NCI-H146 treated with DMSO at 0.1 percent for 48 hours (cell line): ENCODE data around the gene CHSY3.

Source experiments
- DNase-seq: peaks from one replicate; lab custom pipeline; 2025; ENCODE audit not compliant: unreplicated experiment; lab: John Stamatoyannopoulos, UW

The CHSY3 gene

GRCh38 chr5:129945774-129946270, 41.6 kb downstream of the CHSY3 start:
- no peak for DNase-seq

GRCh38 chr5:129951039-129951438, 46.8 kb downstream of the CHSY3 start:
- no peak for DNase-seq

GRCh38 chr5:129958581-129958980, 54.3 kb downstream of the CHSY3 start:
- DNase-seq = no peak

- no peak for DNase-seq
These were observed 56.6 kb downstream of the CHSY3 start for GRCh38 chr5:129960831-129961230.

- DNase-seq = no peak
These were observed 58.2 kb downstream of the CHSY3 start for GRCh38 chr5:129962506-129962905.

GRCh38 chr5:129963359-129963758, 59.1 kb downstream of the CHSY3 start:
- no peak for DNase-seq

GRCh38 chr5:129966071-129966470, 61.8 kb downstream of the CHSY3 start:
- no peak for DNase-seq

- DNase-seq = no peak
These were observed 67.4 kb downstream of the CHSY3 start for GRCh38 chr5:129971714-129972113.

- DNase-seq = no peak
These were observed 68.3 kb downstream of the CHSY3 start for GRCh38 chr5:129972465-129973141.

- DNase-seq = no peak
These were observed 69.6 kb downstream of the CHSY3 start for GRCh38 chr5:129973716-129974426.

GRCh38 chr5:129977810-129978209, 73.5 kb downstream of the CHSY3 start:
- DNase-seq = no peak

- no peak for DNase-seq
These were observed 74.0 kb downstream of the CHSY3 start for GRCh38 chr5:129978270-129978669.

- DNase-seq = no peak
These were observed 84.2 kb downstream of the CHSY3 start for GRCh38 chr5:129988453-129988852.

GRCh38 chr5:129991780-129992179, 87.5 kb downstream of the CHSY3 start:
- DNase-seq = no peak

GRCh38 chr5:129996896-129997295, 92.6 kb downstream of the CHSY3 start:
- no peak for DNase-seq

- DNase-seq = no peak
These were observed 96.2 kb downstream of the CHSY3 start for GRCh38 chr5:130000460-130000859.

GRCh38 chr5:130002183-130002582, 97.9 kb downstream of the CHSY3 start:
- DNase-seq = no peak

- no peak for DNase-seq
These were observed 98.6 kb downstream of the CHSY3 start for GRCh38 chr5:130002876-130003275.

GRCh38 chr5:130011986-130012385, 107.7 kb downstream of the CHSY3 start:
- DNase-seq = no peak

- DNase-seq = no peak
These were observed 112.9 kb downstream of the CHSY3 start for GRCh38 chr5:130017173-130017572.

- DNase-seq = no peak
These were observed 114.4 kb downstream of the CHSY3 start for GRCh38 chr5:130018641-130019040.

- no peak for DNase-seq
These were observed 116.7 kb downstream of the CHSY3 start for GRCh38 chr5:130021000-130021399.

GRCh38 chr5:130021876-130022275, 117.6 kb downstream of the CHSY3 start:
- no peak for DNase-seq
